ENCODE data around the gene C6orf141.

GRCh38 chr6:49530141-49530776, 20.2 kb upstream of the C6orf141 start:
- TF ChIP-seq CTCF (IDR thresholded peaks at IDR 0.05 in 4 of 5, conservative IDR thresholded peaks at IDR 0.05 in 1 of 5), result no peak
- TF ChIP-seq POLR2A (IDR thresholded peaks at IDR 0.05), result no peak

Measured in gastrocnemius medialis (tissue), 4 donors.